Right lobe of liver (tissue), 4 donors: ENCODE data around the gene CHMP4A.

Experiments used
- POLR2A ChIP-seq: fragments of 450-650 bp; IDR thresholded peaks from one replicate; pipeline ENCODE4 v1.6.1; 2017; ENCODE audit warnings: antibody characterized with exemption, mild to moderate bottlenecking
- TF ChIP-seq, protein P1 (sequence below), 4 donors: fragments of 200-600 bp in 3 of 4; fragments of 450-650 bp in 1 of 4; IDR thresholded peaks; one replicate each; pipeline versions ENCODE4 v1.5.1 to v1.8.0; 2016 to 2022; ENCODE audit warnings: antibody characterized with exemption in 4 of 4, mild to moderate bottlenecking in 2 of 4
- donor health status: DM: no; HTN: no; CAD: no.
- donor health status: DM: no; HTN: no; CAD: no.
- donor health status: DM: no; HTN: yes; CAD: no.

- TF ChIP-seq, protein P1, sequence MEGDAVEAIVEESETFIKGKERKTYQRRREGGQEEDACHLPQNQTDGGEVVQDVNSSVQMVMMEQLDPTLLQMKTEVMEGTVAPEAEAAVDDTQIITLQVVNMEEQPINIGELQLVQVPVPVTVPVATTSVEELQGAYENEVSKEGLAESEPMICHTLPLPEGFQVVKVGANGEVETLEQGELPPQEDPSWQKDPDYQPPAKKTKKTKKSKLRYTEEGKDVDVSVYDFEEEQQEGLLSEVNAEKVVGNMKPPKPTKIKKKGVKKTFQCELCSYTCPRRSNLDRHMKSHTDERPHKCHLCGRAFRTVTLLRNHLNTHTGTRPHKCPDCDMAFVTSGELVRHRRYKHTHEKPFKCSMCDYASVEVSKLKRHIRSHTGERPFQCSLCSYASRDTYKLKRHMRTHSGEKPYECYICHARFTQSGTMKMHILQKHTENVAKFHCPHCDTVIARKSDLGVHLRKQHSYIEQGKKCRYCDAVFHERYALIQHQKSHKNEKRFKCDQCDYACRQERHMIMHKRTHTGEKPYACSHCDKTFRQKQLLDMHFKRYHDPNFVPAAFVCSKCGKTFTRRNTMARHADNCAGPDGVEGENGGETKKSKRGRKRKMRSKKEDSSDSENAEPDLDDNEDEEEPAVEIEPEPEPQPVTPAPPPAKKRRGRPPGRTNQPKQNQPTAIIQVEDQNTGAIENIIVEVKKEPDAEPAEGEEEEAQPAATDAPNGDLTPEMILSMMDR (IDR thresholded peaks at IDR 0.05) = no peak
- no peak for TF ChIP-seq POLR2A
Observed at GRCh38 chr14:24260026-24260779, 46.9 kb upstream of the CHMP4A start.
